ENCODE measurements around the gene ANO3.
"Not testable (repeated sequence)": the region's sequence is repeated elsewhere in the genome, so short reads cannot be mapped to it uniquely, and the experiment has no call there.

GRCh38 chr11:26595207-26595865 is 263.4 kb downstream of the ANO3 start:
- not testable (repeated sequence) for TF ChIP-seq TAF1 (IDR thresholded peaks at IDR 0.05; ENCODE audit: borderline replicate concordance, low read depth, low read length); POLR2AphosphoS5 (IDR thresholded peaks at IDR 0.05; ENCODE audit: low read depth, low read length); POLR2A (IDR thresholded peaks at IDR 0.05; ENCODE audit: low read depth, low read length)

All from GM12892 (cell line).